ENCODE measurements around the gene DGKZ.
"Not testable (repeated sequence)": the region's sequence is repeated elsewhere in the genome, so short reads cannot be mapped to it uniquely, and the experiment has no call there.

The DGKZ gene

DNA sequence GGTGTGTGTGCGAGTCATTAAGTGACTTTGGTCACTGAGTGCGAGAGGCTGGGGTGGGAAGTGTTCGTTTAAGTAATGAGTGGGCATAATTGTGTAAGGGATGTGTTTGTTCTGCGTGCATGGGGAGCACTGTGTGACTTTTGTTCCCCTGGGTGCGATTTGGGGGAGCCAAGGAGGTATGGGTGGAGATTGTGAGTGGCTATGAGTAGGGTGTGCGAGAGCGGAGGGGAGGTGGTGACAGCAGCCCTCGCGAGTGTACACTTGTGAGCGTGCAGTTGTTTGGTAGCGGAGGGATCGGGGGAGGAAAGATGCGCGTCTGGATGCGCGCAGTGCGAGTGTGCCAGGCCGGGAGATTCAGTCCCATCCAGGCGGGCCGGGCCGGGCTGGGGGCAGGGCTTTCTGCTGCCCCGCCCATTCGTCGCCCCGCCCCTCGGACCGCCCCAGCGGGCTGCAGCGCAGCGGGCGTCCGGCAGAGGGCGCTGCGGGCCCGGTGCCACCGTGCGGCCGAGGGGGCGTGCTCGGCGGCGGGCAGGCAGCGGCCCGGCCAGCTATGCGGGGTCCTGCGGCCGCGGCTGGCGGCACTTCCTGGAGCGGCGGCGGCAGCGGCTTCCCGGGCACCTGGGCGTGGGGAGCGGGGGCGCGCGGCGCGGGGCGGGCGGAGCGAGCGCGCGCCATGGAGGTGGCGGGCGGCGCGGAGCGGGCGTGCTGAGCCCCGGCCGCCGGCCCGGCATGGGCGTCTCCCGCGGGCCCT, at the start of gene DGKZ:
TSS of gene DGKZ (plus strand) at position 578 of the 751 bp plus-strand sequence. CDS start 197 bp downstream, outside the sequence.
- peak; percentile 92 for DNase-seq

GRCh38 chr11:46298699-46299433, 48.4 kb upstream of the DGKZ start:
- DNase-seq = no peak

DNA sequence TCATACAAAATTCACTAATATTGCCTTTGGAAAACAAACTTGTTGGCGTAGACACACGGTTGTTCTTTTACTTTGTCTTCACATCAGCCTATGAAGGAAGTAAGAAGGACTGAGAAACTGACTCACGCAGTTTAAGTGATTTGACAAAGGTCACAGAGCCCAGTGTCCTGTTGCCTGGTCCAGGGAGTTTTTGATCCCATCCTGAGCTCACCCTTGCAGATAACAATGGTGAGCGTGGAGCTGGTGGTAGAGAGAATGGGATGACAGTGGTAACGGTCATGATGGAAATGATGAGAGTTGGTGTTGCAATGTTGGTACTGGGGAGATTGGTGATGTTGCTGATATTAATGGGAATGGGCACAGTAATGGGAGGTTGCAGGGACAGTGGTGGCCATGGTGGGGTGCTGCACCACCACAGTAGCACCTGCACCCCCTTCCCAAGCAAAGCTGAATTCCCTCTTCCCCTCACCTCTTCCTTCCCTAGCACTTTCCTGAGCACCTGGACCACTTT, 47.8 kb upstream of the DGKZ start:
- DNase-seq = no peak

DNA sequence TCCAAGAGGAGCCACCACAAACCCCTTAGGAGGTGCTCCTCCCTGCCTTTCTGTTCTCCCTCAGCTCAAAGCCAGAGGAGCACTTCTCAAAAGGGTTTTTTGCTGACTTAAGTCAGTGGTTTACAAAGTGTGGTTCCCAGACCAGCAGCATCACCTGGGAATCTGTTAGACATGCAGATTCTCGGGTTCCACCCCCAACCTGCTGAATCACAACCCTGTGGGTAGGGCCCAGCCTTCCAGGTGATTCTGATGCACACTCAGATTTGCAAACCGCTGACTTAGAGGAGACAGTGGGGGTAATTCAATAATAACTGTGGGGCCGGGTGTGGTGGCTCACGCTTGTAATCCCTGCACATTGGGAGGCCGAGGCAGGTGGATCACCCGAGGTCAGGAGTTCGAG, 47.0 kb upstream of the DGKZ start:
- DNase-seq = no peak

DNA sequence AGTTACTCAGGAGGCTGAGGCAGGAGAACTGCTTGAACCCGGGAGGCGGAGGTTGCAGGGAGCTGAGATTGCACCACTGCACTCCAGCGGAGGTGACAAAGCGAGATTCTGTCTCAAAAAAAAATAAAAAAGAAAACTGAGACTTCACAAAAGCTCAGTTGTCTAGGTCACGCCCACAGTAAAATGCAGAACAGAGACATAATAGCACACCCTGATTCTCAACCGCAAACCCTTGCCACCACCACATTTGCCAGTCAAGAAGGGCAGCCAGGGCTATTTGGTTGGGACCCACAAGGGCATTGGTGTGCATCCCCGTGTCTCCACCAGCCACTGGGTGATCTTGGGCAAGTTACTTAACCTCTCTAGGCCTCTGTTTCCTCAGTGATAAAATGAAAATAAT, 44.4 kb upstream of the DGKZ start:
- no peak for DNase-seq

DNA sequence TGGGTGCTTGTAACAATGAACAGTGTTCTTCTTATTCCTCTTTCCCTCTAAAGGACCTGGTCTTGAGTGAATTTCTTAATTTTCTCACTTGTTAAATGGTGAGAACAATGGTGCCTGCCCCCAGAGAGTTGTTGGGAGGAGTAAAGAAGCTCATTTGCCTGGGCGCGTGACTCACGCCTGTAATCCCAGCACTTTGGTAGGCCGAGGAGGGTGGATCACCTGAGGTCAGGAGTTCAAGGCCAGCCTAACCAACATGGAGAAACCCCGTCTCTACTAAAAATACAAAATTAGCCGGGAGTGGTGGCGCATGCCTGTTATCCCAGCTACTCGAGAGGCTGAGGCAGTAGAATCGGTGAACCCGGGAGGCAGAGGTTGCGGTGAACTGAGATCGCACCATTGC, 43.2 kb upstream of the DGKZ start:
- not testable (repeated sequence) for DNase-seq

DNA sequence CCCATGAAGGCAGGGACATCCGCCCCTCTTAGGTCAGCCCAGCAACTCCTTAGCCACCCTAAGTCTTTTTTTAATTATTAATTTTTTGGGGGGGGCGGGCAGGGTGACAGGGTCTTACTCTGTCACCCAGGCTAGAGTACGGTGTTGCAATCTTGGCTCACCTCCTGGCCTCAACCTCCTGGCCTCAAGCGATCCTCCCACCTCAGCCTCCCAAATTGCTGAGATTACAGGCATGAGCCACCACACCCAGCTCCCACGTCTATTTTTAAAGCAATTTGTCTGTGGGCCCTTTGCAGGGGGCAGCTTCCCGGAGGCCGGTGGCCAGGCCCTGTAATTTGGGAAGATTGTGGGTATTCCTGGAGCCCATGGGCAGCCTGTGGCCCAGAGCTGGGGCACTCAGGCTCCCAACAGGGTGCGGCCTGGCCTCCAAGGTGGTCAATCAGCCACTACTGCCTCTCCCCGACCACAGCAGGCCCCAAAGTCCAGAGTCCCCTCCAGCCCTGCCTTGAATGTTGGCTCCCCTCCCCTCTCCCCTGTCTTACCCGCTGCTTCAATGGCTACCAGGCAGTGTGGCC, 42.6 kb upstream of the DGKZ start:
- no peak for DNase-seq

DNA sequence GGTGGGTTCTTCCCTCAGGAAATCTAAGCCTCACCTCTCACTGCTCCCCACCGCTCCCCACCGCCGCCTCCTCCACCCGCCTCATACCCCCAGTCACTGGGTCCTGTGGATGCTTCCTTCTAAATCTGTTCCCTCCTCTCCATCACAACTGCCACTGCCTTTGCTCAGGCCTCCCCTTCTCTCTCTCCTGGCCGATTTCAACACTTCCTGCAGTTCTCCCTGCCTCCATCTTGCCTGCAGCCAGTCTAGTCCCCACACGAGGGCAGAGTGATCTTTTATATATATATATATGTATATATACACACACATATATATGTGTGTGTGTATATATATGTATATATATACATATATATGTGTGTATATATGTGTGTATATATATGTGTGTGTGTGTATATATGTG, 42.0 kb upstream of the DGKZ start:
- peak; percentile 85 for DNase-seq

DNA sequence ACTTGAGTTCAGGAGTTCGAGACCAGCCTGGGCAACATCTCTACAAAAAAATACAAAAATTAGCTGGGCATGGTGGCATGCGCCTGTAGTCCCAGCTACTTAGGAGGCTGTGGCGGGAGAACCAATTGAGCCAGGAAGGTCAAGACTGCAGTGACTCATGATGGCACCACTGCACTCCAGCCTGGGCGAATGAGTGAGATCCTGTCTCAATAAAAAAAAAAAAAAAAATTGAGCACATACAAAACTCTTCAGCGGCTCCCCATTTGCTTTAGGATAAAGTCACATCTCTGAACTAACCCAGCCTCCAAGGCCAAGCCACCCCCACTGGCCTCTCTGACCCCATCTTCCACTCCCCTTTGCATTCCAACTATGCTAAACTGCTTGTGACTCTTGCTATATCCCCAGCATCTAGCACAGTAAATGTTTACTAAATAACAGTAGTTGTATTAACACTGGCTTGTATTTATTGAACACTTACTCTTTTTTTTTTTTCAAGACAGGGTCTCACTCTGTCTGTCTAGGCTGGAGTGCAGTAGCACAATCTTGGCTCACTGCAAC, 40.9 kb upstream of the DGKZ start:
- DNase-seq = no peak

- no peak for DNase-seq
These were observed 39.9 kb upstream of the DGKZ start for GRCh38 chr11:46307369-46307768.

GRCh38 chr11:46307785-46308341, 39.4 kb upstream of the DGKZ start:
- no peak for DNase-seq

DNA sequence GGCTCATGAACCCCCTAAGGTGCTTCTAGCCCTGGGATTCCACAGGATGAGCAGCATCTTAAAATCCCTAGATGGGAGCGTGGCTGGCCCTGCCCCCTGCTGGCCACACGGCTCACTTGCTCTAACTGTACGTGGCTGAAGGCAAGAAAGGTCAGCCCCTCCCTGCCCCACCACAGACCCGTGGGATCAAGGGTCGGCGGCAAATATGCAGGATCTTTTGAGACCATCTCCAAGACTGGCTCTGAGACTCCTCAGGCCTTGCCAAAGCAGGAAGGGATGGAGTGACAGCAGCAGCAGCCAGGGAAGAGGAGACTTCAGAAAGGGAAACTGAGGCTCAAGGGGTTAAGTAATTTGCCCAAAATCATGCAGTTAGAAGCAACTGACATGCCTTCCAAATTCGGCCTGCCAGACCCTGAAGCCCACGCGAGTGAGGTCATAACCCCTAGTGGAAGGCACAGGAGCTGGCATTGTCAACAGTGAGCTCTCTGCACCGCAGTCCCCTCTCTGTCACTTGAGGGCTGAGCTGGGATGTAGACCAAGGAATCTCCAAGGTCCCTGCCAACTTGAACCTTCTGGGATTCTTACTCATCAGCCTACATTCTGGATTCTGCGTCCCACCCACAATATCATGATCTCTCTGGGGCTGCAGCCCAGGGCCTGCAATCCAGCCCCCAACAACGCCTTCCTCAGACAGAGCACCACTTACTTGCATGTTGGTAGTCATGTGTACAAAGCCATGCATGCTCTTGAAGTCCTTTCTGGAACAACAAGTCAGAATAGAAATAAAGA, 38.4 kb upstream of the DGKZ start:
- DNase-seq = peak; percentile 84

GRCh38 chr11:46309814-46310259, 37.4 kb upstream of the DGKZ start:
- DNase-seq = peak; percentile 72

- peak; percentile 90 for DNase-seq
These were observed 32.1 kb upstream of the DGKZ start for GRCh38 chr11:46315033-46315738.

DNA sequence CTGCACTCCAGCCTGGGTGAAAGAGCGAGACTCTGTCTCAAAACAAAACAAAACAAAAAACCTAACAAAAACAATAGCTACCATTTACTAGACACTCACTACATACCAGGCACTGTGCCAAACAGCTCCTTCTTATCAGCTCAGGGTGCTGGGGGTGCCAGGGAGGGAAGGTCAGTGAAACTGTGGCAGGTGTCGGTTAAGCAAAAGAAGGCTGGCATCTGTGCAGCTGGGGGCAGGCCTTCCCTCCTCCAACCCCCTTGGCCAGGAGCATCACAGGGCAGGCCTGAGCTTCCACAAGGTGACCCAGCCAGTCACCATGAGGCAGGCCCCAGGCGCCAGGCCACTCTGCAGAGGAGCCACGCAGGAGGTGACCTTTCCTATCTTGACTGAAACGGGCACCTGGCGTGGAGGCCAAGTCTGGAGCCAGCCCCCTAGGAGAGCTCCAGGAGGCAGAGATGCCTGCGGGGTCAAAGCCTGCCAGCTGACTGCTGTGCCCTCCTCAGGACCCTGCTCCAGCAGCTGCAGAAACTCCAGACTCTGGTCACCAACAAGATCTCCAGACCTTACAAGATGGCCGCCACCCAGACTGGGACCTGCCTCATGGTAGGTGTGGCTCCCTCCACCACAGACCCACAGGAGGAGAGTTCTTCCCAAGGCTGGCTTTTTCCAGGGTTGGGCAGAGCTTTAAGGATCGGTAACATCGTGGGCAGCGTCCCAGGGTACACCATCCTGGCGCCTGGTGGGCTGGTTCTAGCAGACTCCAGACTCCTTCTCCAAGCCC, 31.3 kb upstream of the DGKZ start:
- DNase-seq = peak; percentile 82

DNA sequence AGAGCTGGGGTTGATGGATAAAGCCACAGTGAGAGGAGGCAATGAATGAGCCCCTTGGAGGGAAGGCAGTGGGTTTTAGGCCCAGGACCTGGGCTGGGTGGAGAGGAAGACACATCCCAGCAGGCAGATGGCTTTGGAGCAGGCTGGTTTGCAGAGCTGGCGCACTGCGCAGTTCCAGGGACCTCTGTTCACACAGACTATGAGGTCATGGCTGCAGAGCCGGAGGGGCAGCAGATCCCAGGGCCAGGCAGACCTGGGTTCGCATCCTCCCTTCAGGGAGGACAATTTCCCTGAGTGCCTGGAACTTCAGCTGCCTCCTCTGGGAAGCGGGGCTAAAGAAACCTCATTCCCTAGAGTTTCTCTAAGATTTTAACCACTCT, 28.2 kb upstream of the DGKZ start:
- DNase-seq = no peak

- DNase-seq = peak; percentile 66
These were observed 25.5 kb upstream of the DGKZ start for GRCh38 chr11:46321757-46322156.

DNA sequence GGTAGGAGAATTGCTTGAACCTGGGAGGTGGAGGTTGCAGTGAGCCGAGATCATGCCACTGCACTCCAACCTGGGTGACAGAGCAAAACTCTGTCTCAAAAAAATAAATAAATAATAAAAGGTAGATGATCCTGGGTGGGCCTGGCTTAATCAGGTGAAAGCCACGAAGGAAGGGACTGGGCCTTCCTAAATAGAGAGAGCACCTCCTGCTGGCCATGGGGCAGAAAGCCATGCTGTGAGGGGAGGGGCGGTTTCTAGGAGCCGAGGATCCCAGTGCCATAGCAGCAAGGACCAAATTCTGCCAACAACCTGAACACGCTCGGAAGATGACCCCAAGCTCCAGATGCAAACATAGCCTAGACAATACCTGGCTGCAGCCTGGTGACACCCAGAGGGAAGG, 24.5 kb upstream of the DGKZ start:
- peak; percentile 46 for DNase-seq

GRCh38 chr11:46326813-46327416, 20.3 kb upstream of the DGKZ start:
- no peak for DNase-seq

DNA sequence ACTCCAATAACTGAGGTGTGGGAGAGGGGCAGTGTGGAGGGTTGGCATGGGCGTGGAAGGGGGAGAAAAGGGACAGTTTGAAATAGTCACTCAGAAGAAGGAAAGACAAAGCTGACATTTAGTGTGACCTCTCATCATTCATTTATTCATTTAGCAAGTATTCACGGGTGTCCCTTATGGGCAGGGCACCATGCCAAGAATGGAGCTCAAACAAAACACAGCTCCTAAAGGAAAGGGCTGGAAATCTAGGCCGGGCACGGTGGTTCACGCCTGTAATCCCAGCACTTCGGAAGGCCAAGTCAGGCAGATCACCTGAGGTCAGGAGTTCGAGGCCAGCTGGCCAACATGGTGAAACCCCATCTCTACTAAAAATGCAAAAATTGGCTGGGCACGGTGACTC, 19.4 kb upstream of the DGKZ start:
- no peak for DNase-seq
